PC-3 (cell line): ENCODE data around the gene SESTD1. TPM values are rescaled to one million over a fixed set of nuclear protein-coding genes. Genes with fewer than 3 reads are reported as not detected.

Experiments
- ATAC-seq: fragments of 200-7000 bp; cut with Tn5 transposase; 2 replicates; pipeline ENCODE4 v1.9.1; 2020; ENCODE audit warnings: mild to moderate bottlenecking, moderate library complexity
- BruUV-seq: library from RNA; stranded (reverse); fragments of 400-500 nt; replicated peaks from 2 replicates; lab custom pipeline; 2021; lab: Mats Ljungman, UMichigan
- CTCF ChIA-PET: fragments of 300-600 bp; sonication (Branson Sonifier 250); formaldehyde crosslinking; loops from one replicate; lab custom pipeline; 2022; ENCODE audit warnings: antibody characterized with exemption; lab: Charles Lee
- POLR2A ChIA-PET: fragments of 300-600 bp; sonication (Branson Sonifier 250); formaldehyde crosslinking; loops from one replicate; lab custom pipeline; 2022; ENCODE audit warnings: antibody characterized with exemption; ENCODE audit not compliant: unreplicated experiment; lab: Charles Lee
- DNase-seq: peaks from one replicate; pipeline ENCODE4 v3.0.0-alpha.2; 2015
- H2AFZ ChIP-seq: fragments of 300-600 bp; sonication (generic); 2 replicates; pipeline ENCODE4 v1.6.0; 2016; ENCODE audit warnings: antibody characterized with exemption, low read length
- H3F3A ChIP-seq: fragments of 300-600 bp; sonication (generic); one replicate; pipeline ENCODE4 v1.6.0; 2017; ENCODE audit warnings: antibody characterized with exemption, low read length, control low read depth, mild to moderate bottlenecking; ENCODE audit not compliant: unreplicated experiment
- H3K27ac ChIP-seq: fragments of 300-600 bp; sonication (generic); 2 replicates; pipeline ENCODE4 v1.5.1; 2016; ENCODE audit warnings: mild to moderate bottlenecking, low read length
- H3K27me3 ChIP-seq: fragments of 300-600 bp; sonication (generic); 2 replicates; pipeline ENCODE4 v1.6.1; 2016; ENCODE audit warnings: low read length, mixed read lengths
- H3K36me3 ChIP-seq: fragments of 300-600 bp; sonication (generic); 2 replicates; pipeline ENCODE4 v1.6.1; 2016; ENCODE audit warnings: low read depth, mixed run types, low read length, mixed read lengths
- H3K4me1 ChIP-seq: fragments of 300-600 bp; sonication (generic); 2 replicates; pipeline ENCODE4 v1.5.1; 2016; ENCODE audit warnings: low read length; ENCODE audit not compliant: insufficient read depth
- H3K4me2 ChIP-seq: fragments of 300-600 bp; sonication (generic); 2 replicates; pipeline ENCODE4 v1.6.0; 2016; ENCODE audit warnings: low read length
- H3K4me3 ChIP-seq: fragments of 300-600 bp; sonication (generic); 2 replicates; pipeline ENCODE4 v1.5.1; 2016; ENCODE audit warnings: mild to moderate bottlenecking, low read length, mixed read lengths
- H3K79me2 ChIP-seq: fragments of 300-600 bp; sonication (generic); 2 replicates; pipeline ENCODE4 v1.6.1; 2017; ENCODE audit warnings: low read length, mixed read lengths
- H3K9ac ChIP-seq: fragments of 300-600 bp; sonication (generic); 2 replicates; pipeline ENCODE4 v1.6.0; 2016; ENCODE audit warnings: mild to moderate bottlenecking, low read length
- H3K9me2 ChIP-seq: fragments of 300-600 bp; sonication (generic); replicated peaks from 2 replicates; pipeline ENCODE4 v1.6.1; 2016; ENCODE audit warnings: mixed run types, low read length, mixed read lengths
- H3K9me3 ChIP-seq: fragments of 300-600 bp; sonication (generic); 2 replicates; pipeline ENCODE4 v1.6.1; 2016; ENCODE audit warnings: low read length, mixed read lengths
- H4K20me1 ChIP-seq: fragments of 300-600 bp; sonication (generic); 2 replicates; pipeline ENCODE4 v1.6.1; 2016; ENCODE audit warnings: low read length, mixed read lengths
- EZH2 ChIP-seq: fragments of 300-600 bp; sonication (generic); IDR thresholded peaks from one replicate; pipeline ENCODE4 v1.6.1; 2017; ENCODE audit warnings: antibody characterized with exemption, mild to moderate bottlenecking, low read length; ENCODE audit not compliant: unreplicated experiment
- EZH2phosphoT487 ChIP-seq: fragments of 300-600 bp; sonication (generic); IDR thresholded peaks from 2 replicates; pipeline ENCODE4 v1.6.1; 2018; ENCODE audit warnings: mild to moderate bottlenecking, antibody characterized with exemption, low read length, borderline replicate concordance
- intact Hi-C: fragments of 100-400 bp; cut with micrococcal nuclease; formaldehyde crosslinking; loops from 2 replicates; pipeline ENCODE4 v1.9.0; 2023
- total RNA-seq: library from RNA; depleted of rRNA; stranded (reverse); fragments of >200 nt; gene quantifications from 2 replicates; pipeline ENCODE4 v1.2.3, GENCODE V29; 2014
- TF ChIP-seq, protein P1 (sequence below): fragments of 300-600 bp; sonication (generic); conservative IDR thresholded peaks from 2 replicates; pipeline ENCODE4 v1.5.1; 2017; ENCODE audit warnings: antibody characterized with exemption, low read depth, mild to moderate bottlenecking, low read length

SESTD1 gene
- total RNA-seq, 1 experiment from 2014 or later, result 12.2 TPM

DNA sequence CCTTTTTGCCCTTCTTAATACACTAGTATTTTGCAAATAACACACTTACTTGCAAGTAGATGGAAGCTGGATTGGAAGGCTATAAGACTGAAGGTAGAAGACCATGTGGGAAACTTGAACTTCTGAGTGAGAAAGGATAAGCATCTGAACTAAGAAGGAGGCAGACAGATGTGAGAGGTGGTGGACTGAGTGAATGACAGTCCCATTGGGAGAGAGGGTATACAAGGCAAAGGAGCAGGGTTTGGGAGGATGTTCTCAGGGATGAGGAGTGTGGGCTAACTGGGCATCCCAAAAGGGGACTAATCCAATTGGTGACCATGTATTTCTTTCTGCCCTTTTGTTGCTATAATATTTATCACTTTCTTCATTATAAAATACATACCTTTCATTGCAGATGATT lies 20.4 kb upstream of the SESTD1 start:
- H3K4me3 ChIP-seq, result no peak overlapping the region
- no peaks in the 10 kb centered on the region for H3K36me3 ChIP-seq
- no peaks in the 10 kb centered on the region for H3K79me2 ChIP-seq
- no peak overlapping the region for H3K9ac ChIP-seq
- ATAC-seq (no peak), DNase-seq (no peak)
- H3K9me2 ChIP-seq, result no peaks in the 10 kb centered on the region
- H3K27ac ChIP-seq, result no peak overlapping the region
- H3F3A ChIP-seq, result no peaks in the 10 kb centered on the region
- H4K20me1 ChIP-seq, result no peaks in the 10 kb centered on the region
- TF ChIP-seq EZH2phosphoT487 (no peak), EZH2 (no peak)
- TF ChIP-seq, protein P1, sequence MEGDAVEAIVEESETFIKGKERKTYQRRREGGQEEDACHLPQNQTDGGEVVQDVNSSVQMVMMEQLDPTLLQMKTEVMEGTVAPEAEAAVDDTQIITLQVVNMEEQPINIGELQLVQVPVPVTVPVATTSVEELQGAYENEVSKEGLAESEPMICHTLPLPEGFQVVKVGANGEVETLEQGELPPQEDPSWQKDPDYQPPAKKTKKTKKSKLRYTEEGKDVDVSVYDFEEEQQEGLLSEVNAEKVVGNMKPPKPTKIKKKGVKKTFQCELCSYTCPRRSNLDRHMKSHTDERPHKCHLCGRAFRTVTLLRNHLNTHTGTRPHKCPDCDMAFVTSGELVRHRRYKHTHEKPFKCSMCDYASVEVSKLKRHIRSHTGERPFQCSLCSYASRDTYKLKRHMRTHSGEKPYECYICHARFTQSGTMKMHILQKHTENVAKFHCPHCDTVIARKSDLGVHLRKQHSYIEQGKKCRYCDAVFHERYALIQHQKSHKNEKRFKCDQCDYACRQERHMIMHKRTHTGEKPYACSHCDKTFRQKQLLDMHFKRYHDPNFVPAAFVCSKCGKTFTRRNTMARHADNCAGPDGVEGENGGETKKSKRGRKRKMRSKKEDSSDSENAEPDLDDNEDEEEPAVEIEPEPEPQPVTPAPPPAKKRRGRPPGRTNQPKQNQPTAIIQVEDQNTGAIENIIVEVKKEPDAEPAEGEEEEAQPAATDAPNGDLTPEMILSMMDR, result no peak
- intact Hi-C loops, result loop anchor here (5.0 kb wide), 1 partner anchor 47 kb away; no protein-coding TSS in a partner anchor
- H3K9me3 ChIP-seq, result no peaks in the 10 kb centered on the region
- ChIA-PET POLR2A (no interaction called here), CTCF (interaction anchor here (0.7 kb wide), 1 partner anchor 26 kb away, joined by 3 read pairs; no protein-coding TSS in a partner anchor)
- H3K27me3 ChIP-seq, result no peaks in the 10 kb centered on the region
- H2AFZ ChIP-seq, result no peak overlapping the region
- no TSS peak for BruUV-seq
- no peaks in the 10 kb centered on the region for H3K4me1 ChIP-seq
- no peak overlapping the region for H3K4me2 ChIP-seq

DNA sequence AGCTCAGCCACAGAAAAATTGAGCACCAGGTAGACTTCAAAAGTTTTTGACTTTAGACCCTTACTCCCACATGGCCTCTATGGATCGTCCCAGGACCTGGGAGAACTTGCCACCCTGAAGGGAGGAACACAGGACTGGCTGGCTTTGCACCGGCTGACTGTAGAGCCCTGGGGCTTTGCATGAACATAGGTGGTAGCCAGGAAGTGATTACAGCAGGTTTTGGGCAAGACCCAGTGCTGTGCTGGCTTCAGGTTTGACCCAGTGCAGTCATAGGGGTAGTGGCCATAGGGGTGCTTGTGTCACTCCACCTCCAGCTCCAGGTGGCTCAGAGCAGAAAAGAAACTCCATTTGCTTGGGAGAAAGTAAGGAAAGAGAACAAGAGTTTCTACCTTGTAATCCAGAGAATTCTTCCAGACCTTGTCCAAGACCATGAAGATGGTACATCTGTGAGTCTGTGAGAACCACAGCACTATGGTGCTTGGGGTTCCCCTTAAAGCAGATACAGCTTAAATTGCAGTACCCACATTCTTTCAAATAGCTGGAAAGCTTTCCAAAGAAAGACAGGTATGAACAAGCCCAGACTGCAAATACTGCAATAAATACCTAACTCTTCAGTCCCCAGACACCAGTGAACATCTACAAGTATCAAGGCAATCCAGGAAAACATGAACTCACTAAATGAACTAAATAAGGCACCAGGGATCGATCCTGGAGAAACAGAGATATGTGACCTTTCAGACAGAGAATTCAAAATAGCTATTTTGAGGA lies 13.0 kb upstream of the SESTD1 start:
- no peak overlapping the region for H3K4me2 ChIP-seq
- CTCF ChIA-PET, result no interaction called here
- ATAC-seq (no peak), DNase-seq (no peak)
- TF ChIP-seq EZH2phosphoT487 (no peak), EZH2 (no peak)
- TF ChIP-seq, protein P1, result no peak
- H3F3A ChIP-seq, result peaks cover 6% of the 10 kb centered on the region
- no peak overlapping the region for H3K9ac ChIP-seq
- no peak overlapping the region for H2AFZ ChIP-seq
- no peaks in the 10 kb centered on the region for H3K27me3 ChIP-seq
- POLR2A ChIA-PET, result no interaction called here
- no peak overlapping the region for H3K4me3 ChIP-seq
- H3K9me3 ChIP-seq, result no peaks in the 10 kb centered on the region
- no peaks in the 10 kb centered on the region for H3K36me3 ChIP-seq
- no TSS peak for BruUV-seq
- no peaks in the 10 kb centered on the region for H3K9me2 ChIP-seq
- H3K27ac ChIP-seq, result no peak overlapping the region
- H4K20me1 ChIP-seq, result no peaks in the 10 kb centered on the region
- no peaks in the 10 kb centered on the region for H3K79me2 ChIP-seq
- peaks cover 20% of the 10 kb centered on the region for H3K4me1 ChIP-seq
- intact Hi-C loops, result no loop called here
